ENCODE results near the gene TSHZ2.

Gene TSHZ2

DNA sequence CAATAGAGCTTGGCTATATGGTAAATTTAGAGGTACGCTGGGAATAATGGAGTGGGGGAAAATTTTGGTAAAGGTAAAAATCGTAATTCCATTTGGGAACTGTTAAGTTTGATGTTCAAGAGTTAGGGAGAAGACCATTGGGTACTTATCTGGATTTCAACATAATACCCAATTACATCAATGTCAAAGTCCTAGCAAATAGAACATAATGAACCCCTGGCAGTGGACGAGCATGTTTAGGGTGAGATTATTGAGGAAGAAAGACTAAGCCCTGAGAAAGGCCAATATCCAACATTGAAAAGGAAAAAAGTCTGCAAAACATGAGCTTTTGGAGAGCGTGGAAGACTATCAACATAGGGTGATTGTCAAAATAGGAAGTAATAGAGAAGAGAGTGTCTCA lies 106.6 kb downstream of the TSHZ2 start:
- no peak for DNase-seq (ENCODE audit: low read depth in 2 of 2)
- TF ChIP-seq, protein P1, sequence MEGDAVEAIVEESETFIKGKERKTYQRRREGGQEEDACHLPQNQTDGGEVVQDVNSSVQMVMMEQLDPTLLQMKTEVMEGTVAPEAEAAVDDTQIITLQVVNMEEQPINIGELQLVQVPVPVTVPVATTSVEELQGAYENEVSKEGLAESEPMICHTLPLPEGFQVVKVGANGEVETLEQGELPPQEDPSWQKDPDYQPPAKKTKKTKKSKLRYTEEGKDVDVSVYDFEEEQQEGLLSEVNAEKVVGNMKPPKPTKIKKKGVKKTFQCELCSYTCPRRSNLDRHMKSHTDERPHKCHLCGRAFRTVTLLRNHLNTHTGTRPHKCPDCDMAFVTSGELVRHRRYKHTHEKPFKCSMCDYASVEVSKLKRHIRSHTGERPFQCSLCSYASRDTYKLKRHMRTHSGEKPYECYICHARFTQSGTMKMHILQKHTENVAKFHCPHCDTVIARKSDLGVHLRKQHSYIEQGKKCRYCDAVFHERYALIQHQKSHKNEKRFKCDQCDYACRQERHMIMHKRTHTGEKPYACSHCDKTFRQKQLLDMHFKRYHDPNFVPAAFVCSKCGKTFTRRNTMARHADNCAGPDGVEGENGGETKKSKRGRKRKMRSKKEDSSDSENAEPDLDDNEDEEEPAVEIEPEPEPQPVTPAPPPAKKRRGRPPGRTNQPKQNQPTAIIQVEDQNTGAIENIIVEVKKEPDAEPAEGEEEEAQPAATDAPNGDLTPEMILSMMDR (IDR thresholded peaks at IDR 0.05; ENCODE audit: low read depth, low read length): no peak
- no peak overlapping the region for H3K4me3 ChIP-seq (replicated peaks in 1 of 2; ENCODE audit: low read depth in 2 of 2, low read length in 2 of 2)

DNA sequence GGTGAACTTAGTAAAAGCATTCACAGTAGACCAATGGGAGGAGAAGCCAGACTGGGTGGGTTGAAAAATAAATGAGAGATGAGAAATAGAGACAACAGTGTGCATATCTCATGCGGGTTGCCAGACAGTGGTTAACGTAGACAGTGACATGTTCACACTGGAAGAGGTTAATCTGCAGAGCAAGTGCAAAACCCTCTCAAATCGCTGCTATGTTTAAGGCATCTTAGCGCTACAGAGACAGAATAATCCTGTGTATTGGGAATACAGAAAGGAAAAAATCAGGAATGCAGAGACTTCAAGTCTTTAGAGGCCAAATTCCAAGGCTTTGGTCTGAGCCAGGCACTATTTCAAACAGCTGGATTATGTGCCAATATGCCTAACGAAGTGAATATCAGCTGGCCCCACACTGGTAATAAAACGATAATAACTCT lies 107.1 kb downstream of the TSHZ2 start:
- no peak overlapping the region for H3K4me3 ChIP-seq (replicated peaks in 1 of 2; ENCODE audit: low read depth in 2 of 2, low read length in 2 of 2)
- TF ChIP-seq, protein P1 (IDR thresholded peaks at IDR 0.05; ENCODE audit: low read depth, low read length): no peak
- no peak for DNase-seq (ENCODE audit: low read depth in 2 of 2)

DNA sequence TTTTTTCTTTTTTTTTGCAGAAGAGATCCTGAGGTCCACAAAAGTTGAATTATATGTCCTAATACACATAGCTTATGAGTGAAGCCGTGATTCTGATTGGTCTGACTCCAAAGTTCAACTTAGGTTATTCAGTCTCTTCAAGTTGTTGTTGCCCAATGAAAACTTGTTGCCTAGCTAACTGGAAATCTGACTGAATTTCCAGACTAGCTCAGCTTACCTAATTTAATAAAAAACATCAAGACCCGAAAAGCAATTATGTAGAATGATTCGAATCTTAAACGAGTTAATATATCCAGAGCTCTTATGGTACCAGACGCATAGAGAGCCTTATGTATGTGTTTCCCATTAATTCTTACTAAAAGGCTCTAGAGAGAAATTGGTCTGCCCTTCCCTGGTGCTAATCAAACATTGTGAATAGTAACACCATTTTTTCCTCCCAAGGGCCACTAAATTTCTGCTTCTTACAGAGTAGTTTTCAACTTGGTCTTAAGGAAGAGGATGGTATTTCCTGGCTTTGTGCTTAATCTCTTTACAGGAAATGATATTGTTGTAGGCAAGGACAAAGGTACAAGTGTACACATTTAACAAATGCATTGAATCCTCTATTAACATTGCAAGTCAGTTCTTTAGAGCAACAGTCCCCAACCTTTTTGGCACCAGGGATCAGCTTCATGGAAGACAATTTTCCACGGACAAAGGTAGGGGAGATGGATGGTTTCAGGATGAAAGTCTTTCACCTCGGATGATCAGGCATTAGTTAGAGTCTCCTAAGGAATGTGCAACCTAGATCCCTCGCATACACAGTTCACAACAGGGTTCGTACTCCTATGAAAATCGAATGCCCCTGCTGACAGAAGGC lies 107.9 kb downstream of the TSHZ2 start:
- peak in 1 of 2 donors; percentile 18 for DNase-seq (ENCODE audit: low read depth in 2 of 2)
- TF ChIP-seq, protein P1 (IDR thresholded peaks at IDR 0.05; ENCODE audit: low read depth, low read length): no peak
- H3K4me3 ChIP-seq (replicated peaks in 1 of 2; ENCODE audit: low read depth in 2 of 2, low read length in 2 of 2): no peak overlapping the region

DNA sequence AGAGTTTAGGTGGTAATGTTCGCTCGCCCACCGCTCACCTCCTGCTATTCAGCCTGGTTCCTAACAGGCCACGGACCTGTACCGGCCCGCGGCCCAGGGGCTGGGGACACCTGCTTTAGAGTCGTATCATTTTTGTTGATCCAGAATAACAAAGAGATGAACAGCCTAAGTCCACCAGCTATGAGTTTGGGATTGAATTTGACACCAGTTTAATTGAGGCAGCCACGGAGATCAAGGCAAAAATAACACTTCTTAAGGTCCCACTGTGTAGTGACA lies 108.5 kb downstream of the TSHZ2 start:
- DNase-seq (ENCODE audit: low read depth in 2 of 2): no peak
- H3K4me3 ChIP-seq (replicated peaks in 1 of 2; ENCODE audit: low read depth in 2 of 2, low read length in 2 of 2): no peak overlapping the region
- TF ChIP-seq, protein P1 (IDR thresholded peaks at IDR 0.05; ENCODE audit: low read depth, low read length): no peak

DNA sequence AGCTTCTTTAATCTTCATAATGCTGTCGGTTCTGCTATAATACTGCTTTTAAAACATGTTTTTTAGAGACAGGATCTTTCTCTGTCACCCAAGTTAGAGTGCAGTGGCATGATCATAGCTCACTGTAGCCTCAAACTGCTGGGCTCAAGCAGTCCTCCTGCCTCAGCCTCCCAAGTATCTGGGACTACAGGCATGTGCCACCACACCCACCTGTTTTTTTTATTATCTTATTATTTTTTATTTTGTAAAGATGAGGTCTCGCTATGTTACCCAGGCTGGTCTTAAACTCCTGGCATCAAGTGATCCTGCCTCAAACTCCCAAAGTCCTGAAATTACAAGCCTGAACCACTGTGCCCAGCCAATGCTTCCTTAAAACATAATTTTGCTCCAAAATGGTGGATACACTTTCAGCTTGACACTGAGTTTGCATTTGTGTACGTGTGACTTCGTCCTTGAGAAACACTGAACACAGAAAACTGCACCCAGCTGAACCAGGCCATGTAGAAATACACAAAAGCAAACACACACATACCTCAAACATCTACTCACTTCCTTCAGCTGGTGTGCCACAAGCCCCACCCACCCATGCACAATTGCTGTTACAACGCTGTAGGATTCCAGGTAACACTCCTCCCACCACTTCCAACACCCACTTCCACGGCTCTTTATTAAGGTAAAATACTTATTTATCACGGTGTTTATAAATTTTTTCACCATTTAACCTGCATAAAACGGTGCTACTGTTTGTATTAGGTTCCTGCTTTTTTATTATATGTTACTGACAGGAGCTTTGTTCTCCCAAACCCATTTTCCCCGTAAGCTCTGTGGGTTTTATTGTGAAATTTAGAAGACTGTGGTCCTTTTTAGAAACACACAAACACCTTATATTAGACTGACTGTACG lies 109.1 kb downstream of the TSHZ2 start:
- TF ChIP-seq, protein P1 (IDR thresholded peaks at IDR 0.05; ENCODE audit: low read depth, low read length): no peak
- peak; percentile 26 to 33 for DNase-seq (ENCODE audit: low read depth in 2 of 2)
- H3K4me3 ChIP-seq (replicated peaks in 1 of 2; ENCODE audit: low read depth in 2 of 2, low read length in 2 of 2): no peak overlapping the region

DNA sequence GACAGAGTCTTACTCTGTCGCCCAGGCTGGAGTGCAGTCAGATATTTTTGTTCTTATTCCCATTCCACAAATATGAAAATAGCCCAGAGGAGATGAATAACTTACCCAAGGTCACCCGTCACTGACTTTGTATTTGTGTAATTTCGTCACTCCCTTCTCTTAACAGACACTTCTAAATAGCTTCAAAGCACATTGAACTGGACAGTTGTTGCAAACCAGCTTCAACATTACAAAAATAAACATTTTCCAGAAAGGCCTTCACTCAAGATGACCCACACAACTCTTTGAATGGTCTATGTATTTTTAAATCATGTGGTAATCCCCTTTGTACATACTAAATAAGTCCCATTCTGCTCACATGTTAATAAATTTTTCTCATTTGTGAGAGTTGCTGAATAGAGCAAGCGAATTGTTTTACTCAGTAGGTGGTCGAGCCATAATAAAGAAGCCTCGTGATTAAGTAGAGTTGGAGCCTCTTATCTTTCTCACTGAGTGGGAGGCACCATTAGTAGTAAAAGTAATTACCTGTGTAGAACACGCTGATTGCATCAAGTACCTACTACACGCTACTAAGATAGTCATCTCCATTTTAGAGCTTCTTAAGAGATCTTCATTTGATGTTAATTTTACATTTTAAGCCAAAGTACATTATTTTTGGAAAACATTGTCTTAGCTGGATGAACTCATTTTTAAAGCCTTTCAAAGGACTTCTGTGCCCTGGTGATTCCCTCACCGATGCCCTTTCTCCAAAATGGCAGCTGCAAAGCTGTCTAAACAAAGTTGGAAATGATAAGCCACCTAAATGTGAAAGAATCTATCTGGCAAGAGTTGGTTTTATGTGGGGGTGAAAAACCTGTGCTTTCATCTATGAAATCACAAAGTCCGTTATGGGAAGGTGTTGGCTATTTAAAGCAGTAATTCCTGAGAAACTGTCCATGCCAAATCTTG lies 110.0 kb downstream of the TSHZ2 start:
- TF ChIP-seq, protein P1 (IDR thresholded peaks at IDR 0.05; ENCODE audit: low read depth, low read length): no peak
- no peak overlapping the region for H3K4me3 ChIP-seq (replicated peaks in 1 of 2; ENCODE audit: low read depth in 2 of 2, low read length in 2 of 2)
- no peak for DNase-seq (ENCODE audit: low read depth in 2 of 2)

Measured in cardiac fibroblast (primary cell).